ENCODE measurements around the gene CIT. TPM values are rescaled to one million over a fixed set of nuclear protein-coding genes. Genes with fewer than 3 reads are reported as not detected.

Gene CIT
- total and polyA plus RNA-seq, 9 of the 15 experiments (the other 6 are each of a cell fraction or from before 2014, with no cell fraction given) = 1.1 to 46.7 (median 21.3) TPM

DNA sequence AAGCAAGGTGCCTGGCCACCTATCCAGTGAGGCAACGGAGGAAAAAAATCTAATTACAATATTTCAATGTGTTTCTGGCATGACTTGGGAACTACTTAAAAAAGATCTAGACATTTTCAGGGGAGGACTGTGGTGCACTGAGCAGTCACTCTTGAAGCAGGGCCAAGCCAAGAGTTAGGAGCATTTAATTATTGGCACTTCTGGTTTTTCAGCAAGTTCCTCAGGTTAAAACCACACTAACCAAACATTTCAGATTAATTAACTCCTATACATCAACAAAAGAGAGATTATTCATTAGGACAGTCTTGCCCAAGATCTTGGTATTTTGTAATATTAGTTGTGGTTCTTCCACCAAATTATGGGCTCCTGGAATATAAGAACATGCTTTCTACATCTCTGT, 183.6 kb downstream of the CIT start:
- H3K9me3 ChIP-seq (replicated peaks; ENCODE audit: control insufficient read depth, insufficient read depth, low read depth, low read length) = no peaks in the 10 kb centered on the region
- H3K27ac ChIP-seq (ENCODE audit: extremely low read depth, low read depth, low read length) = no peak overlapping the region
- 89% methylated on average over 1 of the region's 1 CpG for WGBS (ENCODE audit: insufficient coverage, low coverage, missing lambda C conversion rate)
- H2AFZ ChIP-seq (ENCODE audit: low read depth, low read length) = no peak overlapping the region
- no peaks in the 10 kb centered on the region for H4K20me1 ChIP-seq (replicated peaks; ENCODE audit: control insufficient read depth, insufficient read depth, low read length)
- H3K9me1 ChIP-seq (ENCODE audit: control insufficient read depth, insufficient read depth, low read length) = no peaks in the 10 kb centered on the region
- no peaks in the 10 kb centered on the region for H3K27me3 ChIP-seq (ENCODE audit: control insufficient read depth in 2 of 2, insufficient read depth in 2 of 2, low read length in 2 of 2)
- in situ Hi-C loops (cut with MboI) (no loop called here), intact Hi-C loops (cut with micrococcal nuclease) (no loop called here)
- H3K4me3 ChIP-seq = no peak overlapping the region
- no peaks in the 10 kb centered on the region for H3K79me2 ChIP-seq (ENCODE audit: control insufficient read depth, insufficient read depth, low read length)
- H3K9ac ChIP-seq (ENCODE audit: insufficient read depth in 1 of 2, low read depth in 2 of 2, low read length in 2 of 2) = no peak overlapping the region
- H3K4me2 ChIP-seq (ENCODE audit: insufficient read depth, low read length) = no peak overlapping the region
- H3K4me1 ChIP-seq (replicated peaks in 1 of 2; ENCODE audit: control insufficient read depth in 2 of 2, insufficient read depth in 2 of 2, low read length in 2 of 2) = peaks cover 0 to 3% of the 10 kb centered on the region in 2 experiments; a peak in 1 of 5 replicates
- CTCF ChIA-PET (ENCODE audit: low intra/inter-chr PET ratio) = no interaction called here
- FAIRE-seq = no peak
- BruUV-seq (replicated peaks) = no TSS peak
- no peak for ATAC-seq
- POLR2A ChIA-PET = no interaction called here
- TF ChIP-seq, protein P1, sequence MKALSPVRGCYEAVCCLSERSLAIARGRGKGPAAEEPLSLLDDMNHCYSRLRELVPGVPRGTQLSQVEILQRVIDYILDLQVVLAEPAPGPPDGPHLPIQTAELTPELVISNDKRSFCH (CRISPR knock-in tag; IDR thresholded peaks at IDR 0.05) = no peak
- TF ChIP-seq, protein P1 (tag; IDR thresholded peaks at IDR 0.05) = no peak
- no peak for TF ChIP-seq HNRNPUL1 (IDR thresholded peaks at IDR 0.05; ENCODE audit: low read length)
- no peak for TF ChIP-seq ZNF24 (IDR thresholded peaks at IDR 0.05)
- no peak for TF ChIP-seq PTBP1 (IDR thresholded peaks at IDR 0.05; ENCODE audit: low read depth, low read length)
- no peak for TF ChIP-seq NCOA6 (IDR thresholded peaks at IDR 0.05)
- TF ChIP-seq NFIC (IDR thresholded peaks at IDR 0.05) = no peak
- TF ChIP-seq, protein P2, sequence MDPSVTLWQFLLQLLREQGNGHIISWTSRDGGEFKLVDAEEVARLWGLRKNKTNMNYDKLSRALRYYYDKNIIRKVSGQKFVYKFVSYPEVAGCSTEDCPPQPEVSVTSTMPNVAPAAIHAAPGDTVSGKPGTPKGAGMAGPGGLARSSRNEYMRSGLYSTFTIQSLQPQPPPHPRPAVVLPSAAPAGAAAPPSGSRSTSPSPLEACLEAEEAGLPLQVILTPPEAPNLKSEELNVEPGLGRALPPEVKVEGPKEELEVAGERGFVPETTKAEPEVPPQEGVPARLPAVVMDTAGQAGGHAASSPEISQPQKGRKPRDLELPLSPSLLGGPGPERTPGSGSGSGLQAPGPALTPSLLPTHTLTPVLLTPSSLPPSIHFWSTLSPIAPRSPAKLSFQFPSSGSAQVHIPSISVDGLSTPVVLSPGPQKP (CRISPR knock-in tag; IDR thresholded peaks at IDR 0.05) = no peak
- TF ChIP-seq SRSF9 (IDR thresholded peaks at IDR 0.05; ENCODE audit: borderline replicate concordance, low read depth, low read length) = no peak
- TF ChIP-seq, protein P3, sequence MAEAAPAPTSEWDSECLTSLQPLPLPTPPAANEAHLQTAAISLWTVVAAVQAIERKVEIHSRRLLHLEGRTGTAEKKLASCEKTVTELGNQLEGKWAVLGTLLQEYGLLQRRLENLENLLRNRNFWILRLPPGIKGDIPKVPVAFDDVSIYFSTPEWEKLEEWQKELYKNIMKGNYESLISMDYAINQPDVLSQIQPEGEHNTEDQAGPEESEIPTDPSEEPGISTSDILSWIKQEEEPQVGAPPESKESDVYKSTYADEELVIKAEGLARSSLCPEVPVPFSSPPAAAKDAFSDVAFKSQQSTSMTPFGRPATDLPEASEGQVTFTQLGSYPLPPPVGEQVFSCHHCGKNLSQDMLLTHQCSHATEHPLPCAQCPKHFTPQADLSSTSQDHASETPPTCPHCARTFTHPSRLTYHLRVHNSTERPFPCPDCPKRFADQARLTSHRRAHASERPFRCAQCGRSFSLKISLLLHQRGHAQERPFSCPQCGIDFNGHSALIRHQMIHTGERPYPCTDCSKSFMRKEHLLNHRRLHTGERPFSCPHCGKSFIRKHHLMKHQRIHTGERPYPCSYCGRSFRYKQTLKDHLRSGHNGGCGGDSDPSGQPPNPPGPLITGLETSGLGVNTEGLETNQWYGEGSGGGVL (CRISPR knock-in tag; IDR thresholded peaks at IDR 0.05) = no peak
- TF ChIP-seq ZKSCAN3 (CRISPR knock-in tag; IDR thresholded peaks at IDR 0.05) = no peak
- no peak for TF ChIP-seq NR4A1 (CRISPR knock-in tag; IDR thresholded peaks at IDR 0.05)
- TF ChIP-seq NR4A1 (tag; IDR thresholded peaks at IDR 0.05) = no peak
- TF ChIP-seq ESRRA (IDR thresholded peaks at IDR 0.05; ENCODE audit: borderline replicate concordance, low read depth) = no peak
- TF ChIP-seq SUPT5H (IDR thresholded peaks at IDR 0.05) = no peak
- no peak for DNase-seq (ENCODE audit: extremely low read depth in 1 of 4, low spot score in 3 of 4)
- H3K36me3 ChIP-seq (ENCODE audit: control insufficient read depth, insufficient read depth, low read length) = peaks cover 44% of the 10 kb centered on the region

Data from K562 (cell line).